Uterus (tissue), 2 donors: ENCODE results near the gene PTPRQ.

Source experiments
- POLR2A ChIP-seq, 2 donors: fragments of 450-650 bp; IDR thresholded peaks; one replicate each; pipeline ENCODE4 v1.6.1; 2016; ENCODE audit warnings: antibody characterized with exemption in 2 of 2, mild to moderate bottlenecking in 1 of 2, moderate library complexity in 1 of 2
- TF ChIP-seq, protein P1 (sequence below), 4 experiments: fragments of 200-600 bp in 2 of 4; fragments of 450-650 bp in 2 of 4; sonication (generic) in 2 of 4; IDR thresholded peaks; one replicate each; pipeline ENCODE4 v1.5.1; 2016 to 2019; ENCODE audit warnings: antibody characterized with exemption in 4 of 4, mild to moderate bottlenecking in 2 of 4, moderate library complexity in 1 of 4

- no peak for TF ChIP-seq POLR2A (IDR thresholded peaks at IDR 0.05)
- TF ChIP-seq, protein P1, sequence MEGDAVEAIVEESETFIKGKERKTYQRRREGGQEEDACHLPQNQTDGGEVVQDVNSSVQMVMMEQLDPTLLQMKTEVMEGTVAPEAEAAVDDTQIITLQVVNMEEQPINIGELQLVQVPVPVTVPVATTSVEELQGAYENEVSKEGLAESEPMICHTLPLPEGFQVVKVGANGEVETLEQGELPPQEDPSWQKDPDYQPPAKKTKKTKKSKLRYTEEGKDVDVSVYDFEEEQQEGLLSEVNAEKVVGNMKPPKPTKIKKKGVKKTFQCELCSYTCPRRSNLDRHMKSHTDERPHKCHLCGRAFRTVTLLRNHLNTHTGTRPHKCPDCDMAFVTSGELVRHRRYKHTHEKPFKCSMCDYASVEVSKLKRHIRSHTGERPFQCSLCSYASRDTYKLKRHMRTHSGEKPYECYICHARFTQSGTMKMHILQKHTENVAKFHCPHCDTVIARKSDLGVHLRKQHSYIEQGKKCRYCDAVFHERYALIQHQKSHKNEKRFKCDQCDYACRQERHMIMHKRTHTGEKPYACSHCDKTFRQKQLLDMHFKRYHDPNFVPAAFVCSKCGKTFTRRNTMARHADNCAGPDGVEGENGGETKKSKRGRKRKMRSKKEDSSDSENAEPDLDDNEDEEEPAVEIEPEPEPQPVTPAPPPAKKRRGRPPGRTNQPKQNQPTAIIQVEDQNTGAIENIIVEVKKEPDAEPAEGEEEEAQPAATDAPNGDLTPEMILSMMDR (IDR thresholded peaks at IDR 0.05), result no peak
These were observed 138.4 kb downstream of the PTPRQ start for GRCh38 chr12:80582431-80582830.
